Kidney epithelial cell (primary cell): ENCODE results near the gene COQ10A. TPM values are rescaled to one million over a fixed set of nuclear protein-coding genes. Genes with fewer than 3 reads are reported as not detected.

Source experiments
- DNase-seq: peaks from one replicate; pipeline ENCODE4 v3.0.0-alpha.2; 2010; ENCODE audit warnings: low read depth
- H3K27me3 ChIP-seq: 2 replicates; pipeline ENCODE4 v1.6.0; 2011; ENCODE audit warnings: low read length; ENCODE audit not compliant: control insufficient read depth, insufficient read depth
- H3K36me3 ChIP-seq: 2 replicates; pipeline ENCODE4 v1.5.1; 2011; ENCODE audit warnings: low read length; ENCODE audit not compliant: control insufficient read depth, insufficient read depth
- H3K4me3 ChIP-seq: 2 replicates; pipeline ENCODE4 v1.5.1; 2011; ENCODE audit warnings: low read depth, mild to moderate bottlenecking, control low read depth, low read length
- total RNA-seq: library from RNA; depleted of rRNA; stranded (reverse); fragments of >200 nt; gene quantifications from 2 replicates; pipeline ENCODE4 v1.2.3, GENCODE V29; 2015
- TF ChIP-seq, protein P1 (sequence below): IDR thresholded peaks from 2 replicates; pipeline ENCODE4 v1.5.1; 2011; ENCODE audit warnings: mild to moderate bottlenecking, moderate library complexity, low read length, control low read depth, inconsistent platforms; ENCODE audit not compliant: insufficient read depth, poor library complexity, severe bottlenecking

COQ10A gene
- total RNA-seq, 1 donor from 2014 or later, result 13.7 TPM

DNA sequence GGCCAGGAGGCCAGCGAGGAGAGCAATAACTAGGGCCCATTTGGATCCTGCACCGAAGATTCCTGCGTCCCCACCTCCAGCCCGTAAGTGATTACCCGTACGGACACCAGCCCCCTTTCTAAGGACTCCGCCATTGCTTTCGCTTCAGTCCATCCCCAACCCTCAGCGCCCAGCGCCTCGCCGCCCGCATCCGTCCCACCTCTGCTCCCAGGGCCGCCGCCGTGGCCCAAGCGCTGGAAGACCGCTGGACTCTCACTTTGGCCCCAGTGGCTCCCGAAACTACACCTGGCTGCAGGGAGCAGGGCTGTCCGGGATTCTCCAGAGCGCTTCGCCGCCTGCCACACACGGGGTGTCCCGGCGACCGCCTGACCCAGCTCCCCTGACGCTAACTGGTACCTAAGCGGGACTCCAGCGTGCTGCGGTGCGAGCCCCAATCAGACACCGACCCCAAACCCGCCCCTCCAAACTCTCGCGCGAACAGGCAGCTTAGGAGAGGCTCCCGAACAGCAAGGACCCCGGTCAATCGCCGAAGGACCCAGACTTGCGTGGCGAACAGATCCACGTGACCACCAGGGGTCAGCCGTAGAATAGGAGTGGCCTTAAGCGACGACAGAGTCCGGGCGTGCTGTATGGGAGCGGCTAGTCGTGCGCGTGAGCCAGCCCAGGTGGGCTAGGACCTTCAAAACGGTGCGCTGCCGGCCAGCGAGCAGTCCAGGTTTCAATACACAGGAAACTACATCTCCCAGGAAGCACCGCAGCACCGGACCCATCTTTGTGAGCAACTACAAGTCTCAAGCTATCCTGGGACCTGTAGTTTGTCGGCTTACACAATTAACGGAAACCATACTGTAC lies 49.1 kb downstream of the COQ10A start, which contains the start of gene CNPY2:
Gene CNPY2 (minus strand): TSS at position 367 of the 852 bp plus-strand sequence. CDS start 771 bp downstream, outside the sequence.
- TF ChIP-seq, protein P1, sequence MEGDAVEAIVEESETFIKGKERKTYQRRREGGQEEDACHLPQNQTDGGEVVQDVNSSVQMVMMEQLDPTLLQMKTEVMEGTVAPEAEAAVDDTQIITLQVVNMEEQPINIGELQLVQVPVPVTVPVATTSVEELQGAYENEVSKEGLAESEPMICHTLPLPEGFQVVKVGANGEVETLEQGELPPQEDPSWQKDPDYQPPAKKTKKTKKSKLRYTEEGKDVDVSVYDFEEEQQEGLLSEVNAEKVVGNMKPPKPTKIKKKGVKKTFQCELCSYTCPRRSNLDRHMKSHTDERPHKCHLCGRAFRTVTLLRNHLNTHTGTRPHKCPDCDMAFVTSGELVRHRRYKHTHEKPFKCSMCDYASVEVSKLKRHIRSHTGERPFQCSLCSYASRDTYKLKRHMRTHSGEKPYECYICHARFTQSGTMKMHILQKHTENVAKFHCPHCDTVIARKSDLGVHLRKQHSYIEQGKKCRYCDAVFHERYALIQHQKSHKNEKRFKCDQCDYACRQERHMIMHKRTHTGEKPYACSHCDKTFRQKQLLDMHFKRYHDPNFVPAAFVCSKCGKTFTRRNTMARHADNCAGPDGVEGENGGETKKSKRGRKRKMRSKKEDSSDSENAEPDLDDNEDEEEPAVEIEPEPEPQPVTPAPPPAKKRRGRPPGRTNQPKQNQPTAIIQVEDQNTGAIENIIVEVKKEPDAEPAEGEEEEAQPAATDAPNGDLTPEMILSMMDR, result no peak
- Histone ChIP-seq H3K27me3 (no peaks in the 10 kb centered on the region), H3K4me3 (peak within 1 kb of the TSS; percentile 80), H3K36me3 (no peaks in the 10 kb centered on the region)
- DNase-seq, result peak; percentile 99

DNA sequence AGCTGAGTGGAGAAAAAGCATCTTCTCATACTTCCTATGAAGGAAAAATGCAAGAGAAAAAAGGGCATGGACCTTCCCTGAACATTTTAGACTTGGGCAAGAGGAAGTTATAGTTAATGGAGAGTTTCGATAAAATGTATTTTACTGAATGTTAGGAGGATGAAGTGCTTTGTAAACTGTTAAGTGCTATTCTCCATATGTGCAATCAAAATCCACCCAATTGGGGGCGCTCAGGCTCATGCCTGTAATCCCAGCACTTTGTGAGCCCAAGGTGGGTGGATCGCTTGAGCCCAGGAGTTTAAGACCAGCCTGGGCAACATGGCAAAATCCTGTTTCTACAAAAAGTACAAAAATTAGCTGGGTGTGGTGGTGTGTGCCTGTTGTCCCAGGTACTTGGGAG lies 50.9 kb downstream of the COQ10A start:
- H3K27me3 ChIP-seq, result no peaks in the 10 kb centered on the region
- H3K4me3 ChIP-seq, result no peak overlapping the region
- TF ChIP-seq, protein P1, result no peak
- no peak for DNase-seq
- H3K36me3 ChIP-seq, result no peaks in the 10 kb centered on the region

Other genes starting within 250 kb of the COQ10A start
- gene IKZF4, start 245.9 kb upstream of the COQ10A start, total RNA-seq, result 5.7 and 5.8 TPM in 2 replicates
- gene RPS26, start 225.0 kb upstream of the COQ10A start, total RNA-seq, result 1,382 and 1,633 TPM in 2 replicates
- gene ERBB3, start 186.8 kb upstream of the COQ10A start, total RNA-seq, result 12.3 and 17.3 TPM in 2 replicates
- gene PA2G4, start 162.4 kb upstream of the COQ10A start, total RNA-seq, result 149 and 179 TPM in 2 replicates
- gene RPL41, start 150.3 kb upstream of the COQ10A start, total RNA-seq, result 2,735 and 3,237 TPM in 2 replicates
- 3.0 and 4.7 TPM in 2 replicates for gene ZC3H10, start 148.7 kb upstream of the COQ10A start, total RNA-seq
- 213 and 309 TPM in 2 replicates for gene ESYT1, start 138.7 kb upstream of the COQ10A start, total RNA-seq
- gene MYL6B, start 114.4 kb upstream of the COQ10A start, total RNA-seq, result 95.2 and 107 TPM in 2 replicates
- gene MYL6, start 108.6 kb upstream of the COQ10A start, total RNA-seq, result 1,283 and 1,365 TPM in 2 replicates
- gene SMARCC2, start 77.5 kb upstream of the COQ10A start, total RNA-seq, result 33.7 and 40.5 TPM in 2 replicates
- gene RNF41, start 45.0 kb upstream of the COQ10A start, total RNA-seq, result 77.4 and 94.0 TPM in 2 replicates
- 38.9 and 47.6 TPM in 2 replicates for gene NABP2, start 42.6 kb upstream of the COQ10A start, total RNA-seq
- gene SLC39A5, start 36.9 kb upstream of the COQ10A start, total RNA-seq, result 0.08 TPM in 1 of 2 replicates, not detected in the other
- 38.8 and 45.2 TPM in 2 replicates for gene ANKRD52, start 8.6 kb upstream of the COQ10A start, total RNA-seq
- 126 and 143 TPM in 2 replicates for gene CS, start 33.4 kb downstream of the COQ10A start, total RNA-seq
- gene CNPY2, start 49.0 kb downstream of the COQ10A start, total RNA-seq, result 134 and 150 TPM in 2 replicates
- 21.6 and 33.4 TPM in 2 replicates for gene PAN2, start 67.1 kb downstream of the COQ10A start, total RNA-seq
- gene IL23A, start 71.9 kb downstream of the COQ10A start, total RNA-seq, result 30.9 and 33.6 TPM in 2 replicates
- 125 and 133 TPM in 2 replicates for gene STAT2, start 93.2 kb downstream of the COQ10A start, total RNA-seq
- gene APOF, start 95.9 kb downstream of the COQ10A start, total RNA-seq, result not detected in 2 replicates
- 10.3 and 15.5 TPM in 2 replicates for gene TIMELESS, start 182.5 kb downstream of the COQ10A start, total RNA-seq
- not detected in 2 replicates for gene MIP, start 187.7 kb downstream of the COQ10A start, total RNA-seq
- gene SPRYD4, start 201.6 kb downstream of the COQ10A start, total RNA-seq, result 1.0 and 1.1 TPM in 2 replicates
- 2.3 and 3.3 TPM in 2 replicates for gene GLS2, start 221.2 kb downstream of the COQ10A start, total RNA-seq